ENCODE data around the gene GPR3. TPM values are rescaled to one million over a fixed set of nuclear protein-coding genes. Genes with fewer than 3 reads are reported as not detected.
"Not testable (repeated sequence)": the region's sequence is repeated elsewhere in the genome, so short reads cannot be mapped to it uniquely, and the experiment has no call there.

GPR3 gene
- polyA plus RNA-seq, 1 experiment, result 1.3 TPM

- peaks cover 25% of the 10 kb centered on the region for H3K27me3 ChIP-seq (ENCODE audit: control insufficient read depth, insufficient read depth, low read length)
- POLR2A ChIA-PET, result no interaction called here
- no peak for DNase-seq (ENCODE audit: low read depth, low spot score)
- no peak overlapping the region for H3K27ac ChIP-seq (ENCODE audit: low read depth, low read length)
- CTCF ChIA-PET, result interaction anchor here (0.9 to 2.3 kb wide), 5 partner anchors 9 to 85 kb away, joined by 3 to 8 read pairs (median 4); no protein-coding TSS in a partner anchor
- no peak overlapping the region for H3K4me3 ChIP-seq (ENCODE audit: low read depth, low read length)
- TF ChIP-seq, protein P1, sequence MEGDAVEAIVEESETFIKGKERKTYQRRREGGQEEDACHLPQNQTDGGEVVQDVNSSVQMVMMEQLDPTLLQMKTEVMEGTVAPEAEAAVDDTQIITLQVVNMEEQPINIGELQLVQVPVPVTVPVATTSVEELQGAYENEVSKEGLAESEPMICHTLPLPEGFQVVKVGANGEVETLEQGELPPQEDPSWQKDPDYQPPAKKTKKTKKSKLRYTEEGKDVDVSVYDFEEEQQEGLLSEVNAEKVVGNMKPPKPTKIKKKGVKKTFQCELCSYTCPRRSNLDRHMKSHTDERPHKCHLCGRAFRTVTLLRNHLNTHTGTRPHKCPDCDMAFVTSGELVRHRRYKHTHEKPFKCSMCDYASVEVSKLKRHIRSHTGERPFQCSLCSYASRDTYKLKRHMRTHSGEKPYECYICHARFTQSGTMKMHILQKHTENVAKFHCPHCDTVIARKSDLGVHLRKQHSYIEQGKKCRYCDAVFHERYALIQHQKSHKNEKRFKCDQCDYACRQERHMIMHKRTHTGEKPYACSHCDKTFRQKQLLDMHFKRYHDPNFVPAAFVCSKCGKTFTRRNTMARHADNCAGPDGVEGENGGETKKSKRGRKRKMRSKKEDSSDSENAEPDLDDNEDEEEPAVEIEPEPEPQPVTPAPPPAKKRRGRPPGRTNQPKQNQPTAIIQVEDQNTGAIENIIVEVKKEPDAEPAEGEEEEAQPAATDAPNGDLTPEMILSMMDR (IDR thresholded peaks at IDR 0.05; ENCODE audit: low read depth, low read length), result no peak
- no peaks in the 10 kb centered on the region for H3K9me3 ChIP-seq (ENCODE audit: control insufficient read depth, insufficient read depth, low read length)
Observed at GRCh38 chr1:27381969-27382762, 10.3 kb upstream of the GPR3 start.

DNA sequence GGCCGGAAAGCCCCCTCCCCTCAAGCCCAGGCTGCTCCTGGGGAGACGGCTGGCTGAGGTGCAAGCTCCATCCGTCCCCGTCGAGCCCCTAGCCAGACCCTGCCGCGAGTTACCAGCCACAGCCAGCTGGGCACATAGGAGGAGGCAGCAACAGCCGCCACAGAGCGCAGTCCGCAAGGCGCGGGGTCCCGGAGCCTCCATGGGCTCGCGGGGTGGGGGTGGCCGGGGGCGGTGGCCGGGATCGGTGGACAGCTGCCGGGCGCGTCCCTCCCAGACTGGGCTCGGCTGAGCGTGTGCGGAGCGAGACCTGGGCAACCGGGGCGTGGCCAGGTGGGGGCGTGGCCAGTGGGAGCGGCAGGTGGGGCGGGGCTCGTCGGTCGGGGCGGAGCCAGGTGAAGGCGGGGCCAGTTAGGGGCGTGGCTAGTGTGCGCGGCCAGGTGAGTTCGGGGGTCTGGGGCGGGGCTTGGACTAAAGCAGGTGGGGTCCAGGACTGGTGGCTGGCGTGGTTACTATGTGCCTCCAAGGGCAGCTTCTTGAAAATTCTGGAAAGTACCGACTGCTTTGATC, 9.3 kb upstream of the GPR3 start, which contains the start of gene CD164L2:
CD164L2 (minus strand) TSS at position 295 of the 567 bp plus-strand sequence; CDS start at position 201, 94 bp downstream.
- DNase-seq (ENCODE audit: low read depth, low spot score), result no peak
- no peak within 1 kb of the TSS for H3K27ac ChIP-seq (ENCODE audit: low read depth, low read length)
- TF ChIP-seq, protein P1 (IDR thresholded peaks at IDR 0.05; ENCODE audit: low read depth, low read length), result no peak
- ChIA-PET CTCF (interaction anchor here (0.7 to 2.3 kb wide), 4 partner anchors 8 to 86 kb away, joined by 3 to 8 read pairs (median 4); partner anchors contain the start of gene MAP3K6), POLR2A (no interaction called here)
- H3K9me3 ChIP-seq (ENCODE audit: control insufficient read depth, insufficient read depth, low read length), result no peaks in the 10 kb centered on the region
- H3K27me3 ChIP-seq (ENCODE audit: control insufficient read depth, insufficient read depth, low read length), result peaks cover 25% of the 10 kb centered on the region
- H3K4me3 ChIP-seq (ENCODE audit: low read depth, low read length), result no peak within 1 kb of the TSS

DNA sequence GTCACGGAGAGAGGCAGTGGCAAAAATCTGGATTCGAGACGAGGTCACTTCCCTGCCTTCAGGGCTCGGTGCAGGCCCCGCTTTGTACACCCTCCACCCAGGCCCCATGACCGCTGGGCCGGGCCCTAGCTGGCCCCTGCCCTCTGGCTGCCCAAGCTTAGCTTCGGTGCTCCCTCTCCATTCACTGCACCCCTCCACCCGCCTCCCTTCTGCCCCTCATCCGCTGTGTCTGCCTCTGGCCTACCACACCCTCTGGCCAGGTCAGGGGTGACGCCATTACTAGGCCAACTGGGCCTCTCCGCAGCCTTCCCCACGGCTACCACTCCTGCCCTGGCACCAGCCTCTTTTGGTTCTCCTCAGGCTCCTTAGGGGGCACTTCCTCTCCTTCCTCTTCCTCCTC, 8.8 kb upstream of the GPR3 start:
- ChIA-PET CTCF (interaction anchor here (0.7 to 2.3 kb wide), 4 partner anchors 8 to 17 kb away, joined by 3 to 8 read pairs (median 5); partner anchors contain the start of gene MAP3K6), POLR2A (no interaction called here)

GRCh38 chr1:27384797-27385196, 7.6 kb upstream of the GPR3 start:
- CTCF ChIA-PET, result interaction anchor here (0.9 to 1.8 kb wide), 3 partner anchors 10 to 28 kb away, joined by 4 to 6 read pairs (median 4); partner anchors contain the start of gene MAP3K6
- POLR2A ChIA-PET, result interaction anchor here (0.6 kb wide), 1 partner anchor 93 kb away, joined by 4 read pairs; no protein-coding TSS in a partner anchor

More for the DNA sequence above, 8.8 kb upstream of the GPR3 start:
- DNase-seq (ENCODE audit: low read depth, low spot score), result no peak
- Histone ChIP-seq H3K27ac (ENCODE audit: low read depth, low read length) (no peak overlapping the region), H3K4me3 (ENCODE audit: low read depth, low read length) (no peak overlapping the region), H3K27me3 (ENCODE audit: control insufficient read depth, insufficient read depth, low read length) (peaks cover 25% of the 10 kb centered on the region), H3K9me3 (ENCODE audit: control insufficient read depth, insufficient read depth, low read length) (no peaks in the 10 kb centered on the region)
- TF ChIP-seq, protein P1 (IDR thresholded peaks at IDR 0.05; ENCODE audit: low read depth, low read length), result no peak

DNA sequence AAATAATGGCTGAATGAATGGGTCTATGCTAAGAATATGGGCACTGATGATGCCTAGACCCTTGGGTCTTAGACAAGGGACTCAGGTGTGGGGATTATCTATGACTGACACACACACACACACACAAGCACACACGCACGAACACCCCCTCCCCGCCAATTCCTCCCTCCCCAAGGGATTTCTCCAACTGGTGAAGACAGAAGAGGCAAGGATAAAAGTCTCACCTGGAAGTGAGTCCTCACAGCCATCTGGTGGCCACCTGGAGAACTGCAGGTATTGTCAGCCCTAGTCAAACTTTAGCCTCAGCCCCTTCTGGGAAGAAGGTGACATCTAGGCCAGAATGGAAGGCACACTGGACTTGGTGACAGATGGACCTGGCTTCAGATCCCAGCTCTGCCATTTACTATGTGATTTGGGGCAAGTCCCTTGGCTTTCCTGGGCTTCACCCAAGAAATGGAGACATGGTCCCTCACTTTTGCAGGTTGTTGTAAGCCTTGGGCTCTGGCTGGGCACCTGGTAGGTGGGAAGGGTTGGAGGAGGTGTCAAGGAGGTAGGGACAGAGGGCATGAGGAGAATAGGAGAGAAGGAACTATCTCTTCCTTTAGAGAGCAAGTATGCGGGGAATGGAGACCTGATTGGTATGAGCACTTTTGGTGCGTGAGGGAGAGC, 4.0 kb upstream of the GPR3 start:
- Histone ChIP-seq H3K27me3 (ENCODE audit: control insufficient read depth, insufficient read depth, low read length) (peaks cover 9% of the 10 kb centered on the region), H3K27ac (ENCODE audit: low read depth, low read length) (no peak overlapping the region), H3K9me3 (ENCODE audit: control insufficient read depth, insufficient read depth, low read length) (no peaks in the 10 kb centered on the region), H3K4me3 (ENCODE audit: low read depth, low read length) (no peak overlapping the region)
- ChIA-PET CTCF (interaction anchor here (0.7 to 7.3 kb wide), 5 partner anchors 20 to 280 kb away, joined by 3 to 124 read pairs (median 8); no protein-coding TSS in a partner anchor), POLR2A (no interaction called here)
- TF ChIP-seq, protein P1 (IDR thresholded peaks at IDR 0.05; ENCODE audit: low read depth, low read length), result peak; percentile 89
- DNase-seq (ENCODE audit: low read depth, low spot score), result no peak

More at GRCh38 chr1:27384797-27385196, 7.6 kb upstream of the GPR3 start:
- not testable (repeated sequence) for H3K9me3 ChIP-seq (ENCODE audit: control insufficient read depth, insufficient read depth, low read length); H3K4me3 ChIP-seq (ENCODE audit: low read depth, low read length); DNase-seq (ENCODE audit: low read depth, low spot score); H3K27ac ChIP-seq (ENCODE audit: low read depth, low read length)
- peaks cover 25% of the 10 kb centered on the region for H3K27me3 ChIP-seq (ENCODE audit: control insufficient read depth, insufficient read depth, low read length)
